WTC11 (cell line): Measurements from ENCODE around the gene GALNT2. TPM values are rescaled to one million over a fixed set of nuclear protein-coding genes. Genes with fewer than 3 reads are reported as not detected.

Experiments
- ATAC-seq: fragments of 200-7000 bp; cut with Tn5 transposase; 2 replicates; pipeline ENCODE4 v1.10.0; 2021; ENCODE audit warnings: mild to moderate bottlenecking, moderate library complexity
- CTCF ChIA-PET: fragments of 300-600 bp; sonication (Branson Sonifier 250); formaldehyde crosslinking; loops from one replicate; lab custom pipeline; 2021; ENCODE audit warnings: antibody characterized with exemption; lab: Charles Lee
- POLR2A ChIA-PET: fragments of 350-600 bp; sonication (Branson Sonifier 250); formaldehyde crosslinking; loops from one replicate; lab custom pipeline; 2021; ENCODE audit warnings: antibody characterized with exemption; lab: Charles Lee
- DNase-seq: peaks from one replicate; pipeline ENCODE4 v3.0.0; 2021; ENCODE audit warnings: low spot score
- H3K27ac Mint-ChIP-seq: 2 replicates; pipeline ENCODE4 v1.8.0; 2021; ENCODE audit warnings: mixed read lengths
- H3K27me3 Mint-ChIP-seq: 2 replicates; pipeline ENCODE4 v1.8.0; 2021; ENCODE audit warnings: low read depth, mild to moderate bottlenecking, moderate library complexity, mixed read lengths
- H3K36me3 Mint-ChIP-seq: 2 replicates; pipeline ENCODE4 v1.8.0; 2021; ENCODE audit warnings: mixed read lengths
- H3K4me1 Mint-ChIP-seq: 2 replicates; pipeline ENCODE4 v1.8.0; 2022; ENCODE audit warnings: mixed read lengths
- H3K4me3 Mint-ChIP-seq: 2 replicates; pipeline ENCODE4 v1.8.0; 2021; ENCODE audit warnings: mild to moderate bottlenecking, moderate library complexity, mixed read lengths
- H3K9me3 Mint-ChIP-seq: 2 replicates; pipeline ENCODE4 v1.8.0; 2021; ENCODE audit warnings: mixed read lengths
- CDX4 ChIP-seq: fragments of 250-450 bp; sonication (Bioruptor Pico); IDR thresholded peaks from 2 replicates; pipeline ENCODE4 v1.9.0; 2021; ENCODE audit warnings: moderate library complexity, mild to moderate bottlenecking, inconsistent platforms, borderline replicate concordance
- ERG ChIP-seq: fragments of 250-450 bp; sonication (Bioruptor Pico); IDR thresholded peaks from 2 replicates; pipeline ENCODE4 v1.8.0; 2021; ENCODE audit warnings: mild to moderate bottlenecking
- ZNF317 ChIP-seq: sonication (generic); formaldehyde crosslinking; IDR thresholded peaks from 2 replicates; pipeline ENCODE4 v1.8.1; 2023; ENCODE audit warnings: low read depth, mild to moderate bottlenecking, moderate library complexity, missing genetic modification reagents, borderline replicate concordance
- ZNF396 ChIP-seq: fragments of 250-450 bp; sonication (Bioruptor Pico); IDR thresholded peaks from 2 replicates; pipeline ENCODE4 v1.8.0; 2021; ENCODE audit warnings: mild to moderate bottlenecking, moderate library complexity, borderline replicate concordance
- total RNA-seq: library from RNA; stranded (reverse); gene quantifications from 3 replicates; pipeline ENCODE4 v1.2.3, GENCODE V29; 2021
- TF ChIP-seq, protein P1 (sequence below): fragments of 250-450 bp; sonication (Bioruptor Pico); conservative IDR thresholded peaks from 2 replicates; pipeline ENCODE4 v1.9.0; 2021; ENCODE audit warnings: mild to moderate bottlenecking
- TF ChIP-seq, protein P2 (sequence below): sonication (generic); formaldehyde crosslinking; IDR thresholded peaks from 2 replicates; pipeline ENCODE4 v1.8.0; 2022; ENCODE audit warnings: mild to moderate bottlenecking, missing genetic modification reagents
- TF ChIP-seq, protein P3 (sequence below): sonication (generic); formaldehyde crosslinking; IDR thresholded peaks from 2 replicates; pipeline ENCODE4 v1.8.0; 2022; ENCODE audit warnings: mild to moderate bottlenecking, missing genetic modification reagents
- TF ChIP-seq, protein P4 (sequence below): sonication (generic); formaldehyde crosslinking; IDR thresholded peaks from 2 replicates; pipeline ENCODE4 v1.8.1; 2023; ENCODE audit warnings: mild to moderate bottlenecking, moderate library complexity, missing genetic modification reagents
- TF ChIP-seq, protein P5 (sequence below): fragments of 250-450 bp; sonication (Bioruptor Pico); IDR thresholded peaks from 2 replicates; pipeline ENCODE4 v1.9.0; 2021; ENCODE audit warnings: mild to moderate bottlenecking
- TF ChIP-seq, protein P6 (sequence below): sonication (generic); formaldehyde crosslinking; conservative IDR thresholded peaks from 2 replicates; pipeline ENCODE4 v1.8.1; 2022; ENCODE audit warnings: mild to moderate bottlenecking, missing genetic modification reagents

The GALNT2 gene
- total RNA-seq, 1 experiment from 2014 or later, result 74.8 TPM

GRCh38 chr1:230309646-230310177 is 242.7 kb downstream of the GALNT2 start:
- Mint-ChIP-seq H3K9me3 (no peaks in the 10 kb centered on the region), H3K36me3 (no peaks in the 10 kb centered on the region), H3K27me3 (no peaks in the 10 kb centered on the region), H3K4me3 (no peak overlapping the region), H3K27ac (no peak overlapping the region), H3K4me1 (peaks cover 8% of the 10 kb centered on the region)
- ChIA-PET POLR2A (no interaction called here), CTCF (interaction anchor here (1.3 kb wide), 1 partner anchor 8 kb away, joined by 3 read pairs; no protein-coding TSS in a partner anchor)
- no peak for ATAC-seq
- TF ChIP-seq, protein P1, sequence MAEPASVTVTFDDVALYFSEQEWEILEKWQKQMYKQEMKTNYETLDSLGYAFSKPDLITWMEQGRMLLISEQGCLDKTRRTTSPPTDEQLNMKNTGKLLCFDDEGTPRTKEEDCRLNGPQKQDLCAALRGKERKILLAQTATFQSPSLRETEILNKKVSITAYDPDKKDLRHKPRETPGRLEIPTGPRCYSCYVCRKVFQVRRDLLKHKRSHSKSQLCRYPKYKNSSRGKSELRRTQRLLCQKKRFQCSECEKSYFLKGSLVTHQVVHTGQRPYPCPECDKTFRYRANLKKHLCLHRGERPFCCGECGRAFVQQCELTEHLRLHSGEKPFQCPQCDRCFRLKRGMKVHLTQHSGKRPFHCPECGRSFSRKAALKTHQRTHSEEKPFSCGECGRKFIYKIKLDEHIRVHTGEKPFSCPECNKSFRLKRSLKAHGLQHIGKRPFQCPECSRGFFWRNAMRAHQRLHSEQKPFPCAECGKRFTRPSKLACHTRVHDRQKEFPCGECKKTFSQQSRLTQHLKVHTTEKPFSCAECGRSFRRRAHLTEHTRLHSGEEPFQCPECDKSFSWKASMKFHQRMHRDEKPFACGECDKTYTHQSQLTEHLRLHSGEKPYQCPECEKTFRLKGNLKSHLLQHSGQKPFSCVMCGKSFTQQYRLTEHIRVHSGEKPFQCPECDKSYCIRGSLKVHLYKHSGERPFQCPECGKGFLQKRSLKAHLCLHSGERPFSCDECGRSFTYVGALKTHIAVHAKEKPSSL (CRISPR knock-in tag), result no peak
- TF ChIP-seq ERG (CRISPR knock-in tag) (no peak), ZNF317 (CRISPR knock-in tag) (no peak), CDX4 (no peak), ZNF396 (no peak)
- TF ChIP-seq, protein P2, sequence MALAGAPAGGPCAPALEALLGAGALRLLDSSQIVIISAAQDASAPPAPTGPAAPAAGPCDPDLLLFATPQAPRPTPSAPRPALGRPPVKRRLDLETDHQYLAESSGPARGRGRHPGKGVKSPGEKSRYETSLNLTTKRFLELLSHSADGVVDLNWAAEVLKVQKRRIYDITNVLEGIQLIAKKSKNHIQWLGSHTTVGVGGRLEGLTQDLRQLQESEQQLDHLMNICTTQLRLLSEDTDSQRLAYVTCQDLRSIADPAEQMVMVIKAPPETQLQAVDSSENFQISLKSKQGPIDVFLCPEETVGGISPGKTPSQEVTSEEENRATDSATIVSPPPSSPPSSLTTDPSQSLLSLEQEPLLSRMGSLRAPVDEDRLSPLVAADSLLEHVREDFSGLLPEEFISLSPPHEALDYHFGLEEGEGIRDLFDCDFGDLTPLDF (CRISPR knock-in tag), result no peak
- TF ChIP-seq, protein P3, sequence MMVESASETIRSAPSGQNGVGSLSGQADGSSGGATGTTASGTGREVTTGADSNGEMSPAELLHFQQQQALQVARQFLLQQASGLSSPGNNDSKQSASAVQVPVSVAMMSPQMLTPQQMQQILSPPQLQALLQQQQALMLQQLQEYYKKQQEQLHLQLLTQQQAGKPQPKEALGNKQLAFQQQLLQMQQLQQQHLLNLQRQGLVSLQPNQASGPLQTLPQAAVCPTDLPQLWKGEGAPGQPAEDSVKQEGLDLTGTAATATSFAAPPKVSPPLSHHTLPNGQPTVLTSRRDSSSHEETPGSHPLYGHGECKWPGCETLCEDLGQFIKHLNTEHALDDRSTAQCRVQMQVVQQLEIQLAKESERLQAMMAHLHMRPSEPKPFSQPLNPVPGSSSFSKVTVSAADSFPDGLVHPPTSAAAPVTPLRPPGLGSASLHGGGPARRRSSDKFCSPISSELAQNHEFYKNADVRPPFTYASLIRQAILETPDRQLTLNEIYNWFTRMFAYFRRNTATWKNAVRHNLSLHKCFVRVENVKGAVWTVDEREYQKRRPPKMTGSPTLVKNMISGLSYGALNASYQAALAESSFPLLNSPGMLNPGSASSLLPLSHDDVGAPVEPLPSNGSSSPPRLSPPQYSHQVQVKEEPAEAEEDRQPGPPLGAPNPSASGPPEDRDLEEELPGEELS (CRISPR knock-in tag), result no peak
- TF ChIP-seq, protein P4, sequence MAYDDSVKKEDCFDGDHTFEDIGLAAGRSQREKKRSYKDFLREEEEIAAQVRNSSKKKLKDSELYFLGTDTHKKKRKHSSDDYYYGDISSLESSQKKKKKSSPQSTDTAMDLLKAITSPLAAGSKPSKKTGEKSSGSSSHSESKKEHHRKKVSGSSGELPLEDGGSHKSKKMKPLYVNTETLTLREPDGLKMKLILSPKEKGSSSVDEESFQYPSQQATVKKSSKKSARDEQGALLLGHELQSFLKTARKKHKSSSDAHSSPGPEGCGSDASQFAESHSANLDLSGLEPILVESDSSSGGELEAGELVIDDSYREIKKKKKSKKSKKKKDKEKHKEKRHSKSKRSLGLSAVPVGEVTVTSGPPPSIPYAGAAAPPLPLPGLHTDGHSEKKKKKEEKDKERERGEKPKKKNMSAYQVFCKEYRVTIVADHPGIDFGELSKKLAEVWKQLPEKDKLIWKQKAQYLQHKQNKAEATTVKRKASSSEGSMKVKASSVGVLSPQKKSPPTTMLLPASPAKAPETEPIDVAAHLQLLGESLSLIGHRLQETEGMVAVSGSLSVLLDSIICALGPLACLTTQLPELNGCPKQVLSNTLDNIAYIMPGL (CRISPR knock-in tag), result no peak
- TF ChIP-seq, protein P5, sequence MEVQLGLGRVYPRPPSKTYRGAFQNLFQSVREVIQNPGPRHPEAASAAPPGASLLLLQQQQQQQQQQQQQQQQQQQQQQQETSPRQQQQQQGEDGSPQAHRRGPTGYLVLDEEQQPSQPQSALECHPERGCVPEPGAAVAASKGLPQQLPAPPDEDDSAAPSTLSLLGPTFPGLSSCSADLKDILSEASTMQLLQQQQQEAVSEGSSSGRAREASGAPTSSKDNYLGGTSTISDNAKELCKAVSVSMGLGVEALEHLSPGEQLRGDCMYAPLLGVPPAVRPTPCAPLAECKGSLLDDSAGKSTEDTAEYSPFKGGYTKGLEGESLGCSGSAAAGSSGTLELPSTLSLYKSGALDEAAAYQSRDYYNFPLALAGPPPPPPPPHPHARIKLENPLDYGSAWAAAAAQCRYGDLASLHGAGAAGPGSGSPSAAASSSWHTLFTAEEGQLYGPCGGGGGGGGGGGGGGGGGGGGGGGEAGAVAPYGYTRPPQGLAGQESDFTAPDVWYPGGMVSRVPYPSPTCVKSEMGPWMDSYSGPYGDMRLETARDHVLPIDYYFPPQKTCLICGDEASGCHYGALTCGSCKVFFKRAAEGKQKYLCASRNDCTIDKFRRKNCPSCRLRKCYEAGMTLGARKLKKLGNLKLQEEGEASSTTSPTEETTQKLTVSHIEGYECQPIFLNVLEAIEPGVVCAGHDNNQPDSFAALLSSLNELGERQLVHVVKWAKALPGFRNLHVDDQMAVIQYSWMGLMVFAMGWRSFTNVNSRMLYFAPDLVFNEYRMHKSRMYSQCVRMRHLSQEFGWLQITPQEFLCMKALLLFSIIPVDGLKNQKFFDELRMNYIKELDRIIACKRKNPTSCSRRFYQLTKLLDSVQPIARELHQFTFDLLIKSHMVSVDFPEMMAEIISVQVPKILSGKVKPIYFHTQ, result no peak
- TF ChIP-seq, protein P6, sequence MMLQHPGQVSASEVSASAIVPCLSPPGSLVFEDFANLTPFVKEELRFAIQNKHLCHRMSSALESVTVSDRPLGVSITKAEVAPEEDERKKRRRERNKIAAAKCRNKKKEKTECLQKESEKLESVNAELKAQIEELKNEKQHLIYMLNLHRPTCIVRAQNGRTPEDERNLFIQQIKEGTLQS (CRISPR knock-in tag), result no peak
- DNase-seq, result no peak
